Hepatocyte (in vitro differentiated cells): ENCODE data around the gene TMPRSS9. TPM values are rescaled to one million over a fixed set of nuclear protein-coding genes. Genes with fewer than 3 reads are reported as not detected.

Experiments
- DNase-seq: peaks from one replicate; pipeline ENCODE4 v3.0.0-alpha.2; 2016; ENCODE audit warnings: low spot score
- H2AFZ ChIP-seq: fragments of 200-600 bp; sonication (generic); 2 replicates; pipeline ENCODE4 v1.6.0; 2016; ENCODE audit warnings: antibody characterized with exemption, mild to moderate bottlenecking
- H3K27ac ChIP-seq: fragments of 200-600 bp; sonication (generic); 2 replicates; pipeline ENCODE4 v1.5.1; 2016; ENCODE audit warnings: mild to moderate bottlenecking
- H3K27me3 ChIP-seq: fragments of 200-600 bp; sonication (generic); 2 replicates; pipeline ENCODE4 v1.6.1; 2016
- H3K36me3 ChIP-seq: fragments of 200-600 bp; sonication (generic); replicated peaks from 2 replicates; pipeline ENCODE4 v1.5.1; 2016; ENCODE audit warnings: low read depth; ENCODE audit not compliant: insufficient read depth
- H3K4me1 ChIP-seq: fragments of 200-600 bp; sonication (generic); 2 replicates; pipeline ENCODE4 v1.5.1; 2016; ENCODE audit warnings: mild to moderate bottlenecking, moderate library complexity; ENCODE audit not compliant: insufficient read depth
- H3K4me2 ChIP-seq: fragments of 200-600 bp; sonication (generic); 2 replicates; pipeline ENCODE4 v1.6.0; 2016
- H3K4me3 ChIP-seq: fragments of 200-600 bp; sonication (generic); 2 replicates; pipeline ENCODE4 v1.5.1; 2016; ENCODE audit warnings: mild to moderate bottlenecking
- H3K79me2 ChIP-seq: fragments of 200-600 bp; sonication (generic); 2 replicates; pipeline ENCODE4 v1.6.0; 2017; ENCODE audit warnings: mild to moderate bottlenecking
- H3K9me2 ChIP-seq: fragments of 200-600 bp; sonication (generic); replicated peaks from 2 replicates; pipeline ENCODE4 v1.6.0; 2017; ENCODE audit warnings: mild to moderate bottlenecking; ENCODE audit not compliant: insufficient read depth
- H3K9me3 ChIP-seq: fragments of 200-600 bp; sonication (generic); 2 replicates; pipeline ENCODE4 v1.5.1; 2016; ENCODE audit warnings: low read depth, mild to moderate bottlenecking
- H4K20me1 ChIP-seq: fragments of 200-600 bp; sonication (generic); 2 replicates; pipeline ENCODE4 v1.6.0; 2016; ENCODE audit warnings: mild to moderate bottlenecking; ENCODE audit not compliant: insufficient read depth, poor library complexity, severe bottlenecking
- CTCF ChIP-seq: fragments of 200-600 bp; sonication (generic); IDR thresholded peaks from 2 replicates; pipeline ENCODE4 v1.5.1; 2016; ENCODE audit warnings: antibody characterized with exemption, mild to moderate bottlenecking; ENCODE audit not compliant: poor library complexity
- EZH2 ChIP-seq: fragments of 200-600 bp; sonication (generic); IDR thresholded peaks from 2 replicates; pipeline ENCODE4 v1.6.1; 2016; ENCODE audit warnings: antibody characterized with exemption, mild to moderate bottlenecking, borderline replicate concordance
- EZH2phosphoT487 ChIP-seq: fragments of 200-600 bp; sonication (generic); IDR thresholded peaks from one replicate; pipeline ENCODE4 v1.6.1; 2018; ENCODE audit warnings: antibody characterized with exemption, mild to moderate bottlenecking, low read depth, moderate library complexity; ENCODE audit not compliant: unreplicated experiment, severe bottlenecking
- WGBS: methylation state at CpG from one replicate; pipeline ENCODE4 v1.1.6; 2016; ENCODE audit warnings: low lambda C conversion rate; ENCODE audit errors: missing lambda C conversion rate; 5-methylcytosine and 5-hydroxymethylcytosine counted together
- polyA plus RNA-seq: library from polyadenylated mRNA; unstranded; fragments of >200 nt; fragmentation: Nextera tagmentation; extraction: Ambion mirVana; gene quantifications from 2 replicates; pipeline ENCODE4 v1.2.1, GENCODE V29; 2016
- total RNA-seq: library from RNA; depleted of rRNA; stranded (reverse); fragments of >200 nt; gene quantifications from 2 replicates; pipeline ENCODE4 v1.2.3, GENCODE V29; 2014

TMPRSS9 gene
- total and polyA plus RNA-seq, 2 experiments from 2014 or later = 0.23 TPM; not detected in 1

GRCh38 chr19:2350656-2351055 is 9.4 kb upstream of the TMPRSS9 start:
- H3K36me3 ChIP-seq = no peaks in the 10 kb centered on the region
- 96% methylated on average over 16 of the region's 16 CpGs for WGBS
- TF ChIP-seq EZH2phosphoT487 (no peak), CTCF (no peak), EZH2 (no peak)

GRCh38 chr19:2351591-2351990 is 8.5 kb upstream of the TMPRSS9 start:
- no peak for TF ChIP-seq EZH2phosphoT487
- TF ChIP-seq EZH2 = no peak
- no peak for TF ChIP-seq CTCF
- WGBS = 99% methylated on average over 18 of the region's 28 CpGs
- H3K9me3 ChIP-seq = no peaks in the 10 kb centered on the region
- no peak for DNase-seq
- H3K27me3 ChIP-seq = no peaks in the 10 kb centered on the region
- no peaks in the 10 kb centered on the region for H3K79me2 ChIP-seq
- no peak overlapping the region for H3K27ac ChIP-seq
- H3K4me2 ChIP-seq = no peak overlapping the region
- H3K9me2 ChIP-seq = no peaks in the 10 kb centered on the region
- no peaks in the 10 kb centered on the region for H3K4me1 ChIP-seq
- no peaks in the 10 kb centered on the region for H4K20me1 ChIP-seq
- H3K4me3 ChIP-seq = no peak overlapping the region
- no peak overlapping the region for H2AFZ ChIP-seq
- no peaks in the 10 kb centered on the region for H3K36me3 ChIP-seq

More at GRCh38 chr19:2350656-2351055, 9.4 kb upstream of the TMPRSS9 start:
- no peaks in the 10 kb centered on the region for H3K9me2 ChIP-seq
- no peak overlapping the region for H3K27ac ChIP-seq
- DNase-seq = no peak
- no peak overlapping the region for H3K4me2 ChIP-seq
- no peaks in the 10 kb centered on the region for H4K20me1 ChIP-seq
- H3K27me3 ChIP-seq = no peaks in the 10 kb centered on the region
- no peaks in the 10 kb centered on the region for H3K79me2 ChIP-seq
- H2AFZ ChIP-seq = no peak overlapping the region
- H3K4me3 ChIP-seq = no peak overlapping the region
- H3K4me1 ChIP-seq = no peaks in the 10 kb centered on the region
- no peaks in the 10 kb centered on the region for H3K9me3 ChIP-seq

DNA sequence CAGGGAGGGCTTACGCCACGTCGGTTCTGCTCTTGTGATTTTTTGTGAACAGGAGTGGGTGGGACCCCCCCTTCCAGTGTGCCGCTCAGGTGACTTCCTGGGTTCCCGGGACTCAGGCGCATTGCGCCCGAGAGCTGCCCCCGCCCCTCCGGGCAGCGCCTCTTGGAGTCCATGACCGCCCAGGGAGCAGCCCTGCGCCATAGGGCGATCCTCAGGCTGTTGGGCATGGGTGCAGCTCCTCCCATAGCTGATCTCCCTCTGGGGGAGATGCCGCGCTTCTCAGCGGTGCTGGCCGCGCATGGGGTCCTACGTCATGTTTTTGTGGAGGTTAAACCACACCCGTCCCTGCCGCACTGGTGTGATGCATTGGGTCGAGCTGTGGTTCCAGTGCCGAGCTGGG is 7.9 kb upstream of the TMPRSS9 start:
- TF ChIP-seq EZH2 (no peak), CTCF (no peak), EZH2phosphoT487 (no peak)
- no peak overlapping the region for H3K27ac ChIP-seq
- H3K4me1 ChIP-seq = no peaks in the 10 kb centered on the region
- no peaks in the 10 kb centered on the region for H3K9me2 ChIP-seq
- H3K27me3 ChIP-seq = no peaks in the 10 kb centered on the region
- H3K9me3 ChIP-seq = no peaks in the 10 kb centered on the region
- H3K36me3 ChIP-seq = no peaks in the 10 kb centered on the region
- no peaks in the 10 kb centered on the region for H3K79me2 ChIP-seq
- H2AFZ ChIP-seq = no peak overlapping the region
- H3K4me2 ChIP-seq = no peak overlapping the region
- DNase-seq = no peak
- 97% methylated on average over 23 of the region's 24 CpGs for WGBS
- H3K4me3 ChIP-seq = no peak overlapping the region
- H4K20me1 ChIP-seq = no peaks in the 10 kb centered on the region
